Panc1 (cell line): Measurements from ENCODE around the gene OMA1.

Source experiments
- CTCF ChIP-seq: fragments of 450-650 bp; IDR thresholded peaks from 2 replicates; pipeline ENCODE4 v1.5.1; 2017; ENCODE audit warnings: mild to moderate bottlenecking
- POLR2AphosphoS5 ChIP-seq: IDR thresholded peaks from 2 replicates; pipeline ENCODE4 v1.6.1; 2012; ENCODE audit warnings: mild to moderate bottlenecking, low read depth, low read length, moderate library complexity
- REST ChIP-seq, 2 experiments: IDR thresholded peaks; 2 replicates each; pipeline ENCODE4 v1.6.1; 2011 to 2012; ENCODE audit warnings: low read depth in 2 of 2, control low read depth in 1 of 2, low read length in 1 of 2, mild to moderate bottlenecking in 1 of 2, moderate library complexity in 1 of 2; ENCODE audit not compliant: insufficient read depth in 1 of 2
- SIN3A ChIP-seq: IDR thresholded peaks from 2 replicates; pipeline ENCODE4 v1.6.1; 2012; ENCODE audit warnings: low read depth, mild to moderate bottlenecking, low read length, moderate library complexity, borderline replicate concordance; ENCODE audit not compliant: insufficient read depth

- no peak for TF ChIP-seq CTCF
- TF ChIP-seq POLR2AphosphoS5, result no peak
- no peak for TF ChIP-seq REST (IDR thresholded peaks at IDR 0.05; ENCODE audit: insufficient read depth in 1 of 2, low read depth in 2 of 2, low read length in 1 of 2)
- TF ChIP-seq SIN3A, result no peak
These were observed 29.8 kb upstream of the OMA1 start for GRCh38 chr1:58576325-58576726.
